Omental fat pad (tissue), 4 donors: Measurements from ENCODE around the gene MDK. TPM values are rescaled to one million over a fixed set of nuclear protein-coding genes. Genes with fewer than 3 reads are reported as not detected.

ENCODE experiments used
- ATAC-seq: fragments of 150-250 bp; one replicate; pipeline ENCODE4 v1.9.1; 2016; ENCODE audit warnings: mild to moderate bottlenecking, moderate library complexity; ENCODE audit not compliant: low FRiP score
- DNase-seq: peaks from one replicate; pipeline ENCODE4 v3.0.0-alpha.2; 2019; ENCODE audit warnings: low spot score
- total RNA-seq, 4 donors: library from RNA; depleted of rRNA; stranded (reverse); fragments of >200 nt; gene quantifications; one replicate each; pipeline ENCODE4 v1.1.0, GENCODE V29; 2016
- TF ChIP-seq, protein P1 (sequence below), 3 donors: fragments of 450-650 bp; IDR thresholded peaks; one replicate each; pipeline ENCODE4 v1.5.1; 2016 to 2017; ENCODE audit warnings: antibody characterized with exemption in 3 of 3, mild to moderate bottlenecking in 3 of 3, moderate library complexity in 2 of 3

MDK gene
- total RNA-seq, 4 donors from 2014 or later = 11.7 to 18.1 (median 15.2) TPM

DNA sequence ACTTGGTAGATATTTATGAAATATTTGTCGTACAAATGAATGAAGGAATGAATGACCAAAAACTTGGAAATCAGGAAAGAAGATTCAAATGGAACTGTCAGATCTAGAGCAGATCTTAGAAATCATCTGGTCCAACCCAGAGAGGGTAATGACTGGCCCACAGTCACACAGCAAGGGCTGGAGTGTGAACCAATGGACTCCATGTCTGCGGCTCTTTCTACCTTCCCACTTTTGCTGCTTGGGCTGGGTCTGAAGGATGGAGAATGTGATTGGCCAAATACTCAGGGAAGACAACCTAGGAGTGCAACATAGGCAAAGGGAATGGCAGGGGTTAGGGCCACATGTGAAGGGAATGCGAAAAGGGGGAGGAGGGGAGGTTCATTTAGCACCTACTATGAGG, 40.0 kb upstream of the MDK start:
- TF ChIP-seq, protein P1, sequence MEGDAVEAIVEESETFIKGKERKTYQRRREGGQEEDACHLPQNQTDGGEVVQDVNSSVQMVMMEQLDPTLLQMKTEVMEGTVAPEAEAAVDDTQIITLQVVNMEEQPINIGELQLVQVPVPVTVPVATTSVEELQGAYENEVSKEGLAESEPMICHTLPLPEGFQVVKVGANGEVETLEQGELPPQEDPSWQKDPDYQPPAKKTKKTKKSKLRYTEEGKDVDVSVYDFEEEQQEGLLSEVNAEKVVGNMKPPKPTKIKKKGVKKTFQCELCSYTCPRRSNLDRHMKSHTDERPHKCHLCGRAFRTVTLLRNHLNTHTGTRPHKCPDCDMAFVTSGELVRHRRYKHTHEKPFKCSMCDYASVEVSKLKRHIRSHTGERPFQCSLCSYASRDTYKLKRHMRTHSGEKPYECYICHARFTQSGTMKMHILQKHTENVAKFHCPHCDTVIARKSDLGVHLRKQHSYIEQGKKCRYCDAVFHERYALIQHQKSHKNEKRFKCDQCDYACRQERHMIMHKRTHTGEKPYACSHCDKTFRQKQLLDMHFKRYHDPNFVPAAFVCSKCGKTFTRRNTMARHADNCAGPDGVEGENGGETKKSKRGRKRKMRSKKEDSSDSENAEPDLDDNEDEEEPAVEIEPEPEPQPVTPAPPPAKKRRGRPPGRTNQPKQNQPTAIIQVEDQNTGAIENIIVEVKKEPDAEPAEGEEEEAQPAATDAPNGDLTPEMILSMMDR (IDR thresholded peaks at IDR 0.05) = no peak
- ATAC-seq = no peak
- DNase-seq = no peak

DNA sequence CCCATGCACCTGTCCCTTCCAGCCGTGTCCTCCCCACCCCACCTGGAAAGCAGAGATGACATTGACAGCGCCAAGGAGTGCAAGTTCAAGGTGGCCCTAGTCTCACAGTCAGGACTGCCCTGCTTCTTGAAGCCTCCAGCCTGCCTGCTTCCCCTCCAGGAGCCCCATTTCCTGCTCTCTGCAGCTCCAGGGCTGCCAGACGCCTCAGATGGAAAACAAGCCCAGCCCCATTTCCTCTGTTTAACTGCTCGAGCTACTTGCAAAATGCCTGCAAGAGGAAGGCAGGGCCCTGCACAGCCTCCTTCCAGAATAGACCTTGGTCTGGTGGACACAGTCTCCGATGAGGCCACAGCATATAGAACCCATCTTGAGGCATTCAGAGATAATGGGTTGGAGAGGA, 39.2 kb upstream of the MDK start:
- DNase-seq (no peak), ATAC-seq (no peak)
- TF ChIP-seq, protein P1 (IDR thresholded peaks at IDR 0.05) = no peak

DNA sequence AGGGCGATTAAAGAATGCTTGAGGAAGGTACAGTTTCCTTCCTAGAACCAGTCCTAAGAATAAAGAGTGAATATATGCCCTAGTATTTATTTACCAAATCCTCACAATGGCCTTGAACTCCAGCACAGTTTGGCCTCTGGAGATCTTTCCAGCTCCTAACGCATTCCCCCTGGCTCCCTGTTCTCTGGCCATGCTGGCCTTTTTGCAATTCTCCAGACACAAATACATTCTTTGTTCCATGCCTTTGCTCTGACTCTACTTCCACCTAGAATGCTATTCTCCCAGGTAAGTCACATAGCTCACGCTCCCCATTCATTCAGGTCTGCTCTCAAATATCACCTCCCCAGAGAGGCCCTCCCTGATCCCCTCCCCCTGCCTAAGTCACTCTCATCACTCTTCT, 37.9 kb upstream of the MDK start:
- TF ChIP-seq, protein P1 (IDR thresholded peaks at IDR 0.05) = no peak
- DNase-seq (no peak), ATAC-seq (no peak)

DNA sequence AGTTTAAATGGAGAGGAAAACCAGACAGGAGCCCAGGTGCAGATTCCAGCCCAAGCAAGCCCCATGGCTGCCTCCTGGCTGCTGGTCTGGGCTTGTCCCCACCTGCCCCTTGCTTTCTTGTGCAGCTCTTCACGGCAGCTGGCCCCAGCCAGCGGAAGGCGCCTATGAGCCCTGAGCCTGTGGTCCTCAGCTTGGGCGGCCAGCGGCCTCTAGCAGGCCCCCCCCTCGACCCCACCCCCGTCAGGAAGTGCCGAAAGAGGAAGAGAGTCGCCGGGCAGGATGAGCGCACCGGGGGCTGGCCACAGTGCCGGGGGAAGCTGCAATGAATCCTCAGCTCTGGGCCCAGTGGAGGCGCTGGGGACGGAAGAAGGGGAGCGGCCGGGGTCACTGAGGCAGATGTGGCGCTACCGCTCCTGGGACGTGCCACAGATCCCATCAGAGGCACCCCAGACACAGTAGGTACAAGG, 36.3 kb upstream of the MDK start:
- TF ChIP-seq, protein P1 (IDR thresholded peaks at IDR 0.05) = no peak
- ATAC-seq (no peak), DNase-seq (no peak)

DNA sequence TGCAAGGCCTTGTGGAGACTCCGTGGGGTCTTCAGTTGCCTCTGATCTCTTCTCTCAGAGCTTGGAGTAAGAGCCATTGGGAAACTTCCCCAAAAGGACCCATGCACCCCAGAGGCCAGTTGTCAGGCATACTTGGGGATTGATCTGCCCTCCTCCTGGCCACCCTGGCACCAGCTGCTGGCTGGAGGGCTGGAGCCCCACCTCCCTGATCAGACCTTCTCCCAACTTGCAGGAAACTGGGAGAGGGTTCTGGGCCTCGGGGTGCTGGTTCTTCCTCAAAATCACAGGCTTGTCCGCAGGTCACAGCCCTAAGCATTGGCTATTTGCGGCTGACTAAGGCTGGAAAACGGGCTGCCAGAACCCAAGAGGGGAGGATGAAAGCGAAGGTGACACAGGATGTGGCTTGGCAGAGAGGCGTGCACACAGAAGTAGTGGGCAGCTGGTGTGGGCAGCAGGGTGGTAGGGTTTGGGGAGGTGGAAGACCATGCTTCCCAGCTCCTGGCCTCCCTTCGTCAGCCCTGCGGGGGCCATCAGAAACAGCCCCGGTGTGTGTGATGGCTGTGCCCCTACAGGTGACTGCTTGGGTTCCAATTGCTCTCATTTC, 35.5 kb upstream of the MDK start:
- no peak for ATAC-seq
- no peak for DNase-seq

DNA sequence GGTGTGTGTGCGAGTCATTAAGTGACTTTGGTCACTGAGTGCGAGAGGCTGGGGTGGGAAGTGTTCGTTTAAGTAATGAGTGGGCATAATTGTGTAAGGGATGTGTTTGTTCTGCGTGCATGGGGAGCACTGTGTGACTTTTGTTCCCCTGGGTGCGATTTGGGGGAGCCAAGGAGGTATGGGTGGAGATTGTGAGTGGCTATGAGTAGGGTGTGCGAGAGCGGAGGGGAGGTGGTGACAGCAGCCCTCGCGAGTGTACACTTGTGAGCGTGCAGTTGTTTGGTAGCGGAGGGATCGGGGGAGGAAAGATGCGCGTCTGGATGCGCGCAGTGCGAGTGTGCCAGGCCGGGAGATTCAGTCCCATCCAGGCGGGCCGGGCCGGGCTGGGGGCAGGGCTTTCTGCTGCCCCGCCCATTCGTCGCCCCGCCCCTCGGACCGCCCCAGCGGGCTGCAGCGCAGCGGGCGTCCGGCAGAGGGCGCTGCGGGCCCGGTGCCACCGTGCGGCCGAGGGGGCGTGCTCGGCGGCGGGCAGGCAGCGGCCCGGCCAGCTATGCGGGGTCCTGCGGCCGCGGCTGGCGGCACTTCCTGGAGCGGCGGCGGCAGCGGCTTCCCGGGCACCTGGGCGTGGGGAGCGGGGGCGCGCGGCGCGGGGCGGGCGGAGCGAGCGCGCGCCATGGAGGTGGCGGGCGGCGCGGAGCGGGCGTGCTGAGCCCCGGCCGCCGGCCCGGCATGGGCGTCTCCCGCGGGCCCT, 34.4 kb upstream of the MDK start, which contains the start of gene DGKZ:
DGKZ (plus strand) TSS at position 578 of the 751 bp plus-strand sequence. CDS start 197 bp downstream, outside the sequence.
- ATAC-seq = peak; percentile 94
- TF ChIP-seq, protein P1 (IDR thresholded peaks at IDR 0.05) = peak in 2 of 3 donors; percentile 96 to 98
- peak; percentile 43 for DNase-seq

More for the DNA sequence above, 35.5 kb upstream of the MDK start:
- TF ChIP-seq, protein P1 (IDR thresholded peaks at IDR 0.05) = no peak
